ENCODE measurements around the gene PLAGL2. TPM values are rescaled to one million over a fixed set of nuclear protein-coding genes. Genes with fewer than 3 reads are reported as not detected.

The PLAGL2 gene
- total RNA-seq, 4 donors from 2014 or later, result 2.3 to 15.0 (median 4.9) TPM

- no peaks in the 10 kb centered on the region for H3K4me1 ChIP-seq
- TF ChIP-seq POLR2A (IDR thresholded peaks at IDR 0.05), result no peak
- TF ChIP-seq, protein P1, sequence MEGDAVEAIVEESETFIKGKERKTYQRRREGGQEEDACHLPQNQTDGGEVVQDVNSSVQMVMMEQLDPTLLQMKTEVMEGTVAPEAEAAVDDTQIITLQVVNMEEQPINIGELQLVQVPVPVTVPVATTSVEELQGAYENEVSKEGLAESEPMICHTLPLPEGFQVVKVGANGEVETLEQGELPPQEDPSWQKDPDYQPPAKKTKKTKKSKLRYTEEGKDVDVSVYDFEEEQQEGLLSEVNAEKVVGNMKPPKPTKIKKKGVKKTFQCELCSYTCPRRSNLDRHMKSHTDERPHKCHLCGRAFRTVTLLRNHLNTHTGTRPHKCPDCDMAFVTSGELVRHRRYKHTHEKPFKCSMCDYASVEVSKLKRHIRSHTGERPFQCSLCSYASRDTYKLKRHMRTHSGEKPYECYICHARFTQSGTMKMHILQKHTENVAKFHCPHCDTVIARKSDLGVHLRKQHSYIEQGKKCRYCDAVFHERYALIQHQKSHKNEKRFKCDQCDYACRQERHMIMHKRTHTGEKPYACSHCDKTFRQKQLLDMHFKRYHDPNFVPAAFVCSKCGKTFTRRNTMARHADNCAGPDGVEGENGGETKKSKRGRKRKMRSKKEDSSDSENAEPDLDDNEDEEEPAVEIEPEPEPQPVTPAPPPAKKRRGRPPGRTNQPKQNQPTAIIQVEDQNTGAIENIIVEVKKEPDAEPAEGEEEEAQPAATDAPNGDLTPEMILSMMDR (IDR thresholded peaks at IDR 0.05), result no peak
These were observed 31.2 kb upstream of the PLAGL2 start for GRCh38 chr20:32238483-32239425.

GRCh38 chr20:32237419-32237818 lies 29.9 kb upstream of the PLAGL2 start:
- no peaks in the 10 kb centered on the region for H3K27me3 ChIP-seq
- no peak overlapping the region for H3K4me3 ChIP-seq
- H3K4me1 ChIP-seq, result no peaks in the 10 kb centered on the region
- H3K27ac ChIP-seq, result no peak overlapping the region
- TF ChIP-seq, protein P1 (IDR thresholded peaks at IDR 0.05), result no peak
- no peak for TF ChIP-seq POLR2A (IDR thresholded peaks at IDR 0.05)
- no peaks in the 10 kb centered on the region for H3K9me3 ChIP-seq
- no peak for DNase-seq
- H3K36me3 ChIP-seq, result no peaks in the 10 kb centered on the region
- intact Hi-C loops (cut with DNase I; ENCODE audit: low total_unique reads), result no loop called here

More at GRCh38 chr20:32238483-32239425, 31.2 kb upstream of the PLAGL2 start:
- no peaks in the 10 kb centered on the region for H3K27me3 ChIP-seq
- H3K9me3 ChIP-seq, result no peaks in the 10 kb centered on the region
- H3K27ac ChIP-seq, result no peak overlapping the region
- no peaks in the 10 kb centered on the region for H3K36me3 ChIP-seq
- H3K4me3 ChIP-seq, result no peak overlapping the region
- intact Hi-C loops (cut with DNase I; ENCODE audit: low total_unique reads), result no loop called here
- DNase-seq, result no peak

DNA sequence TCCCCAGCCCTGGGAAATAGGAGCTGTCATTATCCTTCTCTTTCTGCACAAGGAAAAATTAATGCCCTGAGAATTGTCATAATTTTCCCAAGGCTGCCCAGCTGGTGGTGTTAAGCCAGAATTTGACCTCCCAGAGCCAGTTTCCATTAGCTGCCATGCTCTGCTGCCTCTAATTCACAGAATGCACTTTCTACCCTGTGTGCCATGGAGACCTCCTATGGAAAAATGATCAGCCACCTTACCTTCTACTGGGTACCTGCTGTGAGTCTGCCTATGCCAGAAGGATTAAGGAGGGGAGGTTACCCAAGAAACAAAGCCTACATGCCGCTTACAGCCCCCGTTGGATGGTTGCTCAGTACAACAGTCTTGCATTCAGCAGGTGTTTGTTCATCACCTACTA lies 29.3 kb upstream of the PLAGL2 start:
- no peak for DNase-seq
- H3K27ac ChIP-seq, result no peak overlapping the region
- TF ChIP-seq, protein P1 (IDR thresholded peaks at IDR 0.05), result no peak
- no peak for TF ChIP-seq POLR2A (IDR thresholded peaks at IDR 0.05)
- no peaks in the 10 kb centered on the region for H3K27me3 ChIP-seq
- H3K36me3 ChIP-seq, result no peaks in the 10 kb centered on the region
- H3K9me3 ChIP-seq, result no peaks in the 10 kb centered on the region
- intact Hi-C loops (cut with DNase I; ENCODE audit: low total_unique reads), result no loop called here
- no peaks in the 10 kb centered on the region for H3K4me1 ChIP-seq
- H3K4me3 ChIP-seq, result no peak overlapping the region

DNA sequence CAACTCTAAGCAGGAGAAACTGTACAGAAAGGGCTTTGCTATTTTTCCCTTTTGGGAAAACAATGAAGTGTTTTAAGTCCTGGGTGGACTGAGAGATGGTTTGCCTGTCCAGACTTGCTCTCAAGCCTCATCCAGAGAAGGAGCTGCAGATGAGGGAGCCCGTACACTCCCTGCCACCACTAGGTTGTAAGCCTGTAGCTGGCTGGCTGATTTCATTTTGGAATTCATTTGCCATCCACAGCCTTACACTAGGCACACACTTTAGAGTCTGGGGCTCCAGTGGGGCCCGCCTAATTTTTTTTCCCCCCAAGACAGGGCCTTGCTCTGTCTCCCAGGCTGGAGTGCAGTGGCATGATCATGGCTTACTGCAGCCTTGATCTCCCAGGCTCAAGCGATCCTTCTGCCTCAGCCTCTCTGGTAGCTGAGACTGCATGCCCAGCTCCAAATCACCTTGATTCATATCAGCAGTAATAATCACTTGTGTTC lies 28.5 kb upstream of the PLAGL2 start:
- H3K4me3 ChIP-seq, result no peak overlapping the region
- TF ChIP-seq, protein P1 (IDR thresholded peaks at IDR 0.05), result no peak
- TF ChIP-seq POLR2A (IDR thresholded peaks at IDR 0.05), result no peak
- H3K27me3 ChIP-seq, result no peaks in the 10 kb centered on the region
- intact Hi-C loops (cut with DNase I; ENCODE audit: low total_unique reads), result no loop called here
- H3K27ac ChIP-seq, result no peak overlapping the region
- H3K9me3 ChIP-seq, result no peaks in the 10 kb centered on the region
- H3K4me1 ChIP-seq, result no peaks in the 10 kb centered on the region
- H3K36me3 ChIP-seq, result no peaks in the 10 kb centered on the region
- DNase-seq, result no peak

GRCh38 chr20:32235331-32236047 lies 27.9 kb upstream of the PLAGL2 start:
- no peaks in the 10 kb centered on the region for H3K4me1 ChIP-seq
- DNase-seq, result no peak
- no peak for TF ChIP-seq POLR2A (IDR thresholded peaks at IDR 0.05)
- TF ChIP-seq, protein P1 (IDR thresholded peaks at IDR 0.05), result no peak
- H3K4me3 ChIP-seq, result no peak overlapping the region
- H3K27ac ChIP-seq, result no peak overlapping the region
- no peaks in the 10 kb centered on the region for H3K9me3 ChIP-seq
- H3K36me3 ChIP-seq, result no peaks in the 10 kb centered on the region
- no peaks in the 10 kb centered on the region for H3K27me3 ChIP-seq
- intact Hi-C loops (cut with DNase I; ENCODE audit: low total_unique reads), result no loop called here

All from uterus (tissue), 4 donors.